Stimulated activated CD8-positive, alpha-beta memory T cell treated with anti-CD3 and anti-CD28 coated beads, Interleukin-12 subunit alpha, Interleukin-12 subunit beta, amount 100 ng/mL, for 24 hours (primary cell): ENCODE results near the gene DOP1A.
A peak's percentile ranks its signal among the peaks of the same experiment; 100 is the strongest.

ENCODE experiments used
- DNase-seq: peaks from one replicate; pipeline ENCODE4 v3.0.0-alpha.2; 2020; ENCODE audit errors: extremely low read depth

DOP1A gene, protein sequence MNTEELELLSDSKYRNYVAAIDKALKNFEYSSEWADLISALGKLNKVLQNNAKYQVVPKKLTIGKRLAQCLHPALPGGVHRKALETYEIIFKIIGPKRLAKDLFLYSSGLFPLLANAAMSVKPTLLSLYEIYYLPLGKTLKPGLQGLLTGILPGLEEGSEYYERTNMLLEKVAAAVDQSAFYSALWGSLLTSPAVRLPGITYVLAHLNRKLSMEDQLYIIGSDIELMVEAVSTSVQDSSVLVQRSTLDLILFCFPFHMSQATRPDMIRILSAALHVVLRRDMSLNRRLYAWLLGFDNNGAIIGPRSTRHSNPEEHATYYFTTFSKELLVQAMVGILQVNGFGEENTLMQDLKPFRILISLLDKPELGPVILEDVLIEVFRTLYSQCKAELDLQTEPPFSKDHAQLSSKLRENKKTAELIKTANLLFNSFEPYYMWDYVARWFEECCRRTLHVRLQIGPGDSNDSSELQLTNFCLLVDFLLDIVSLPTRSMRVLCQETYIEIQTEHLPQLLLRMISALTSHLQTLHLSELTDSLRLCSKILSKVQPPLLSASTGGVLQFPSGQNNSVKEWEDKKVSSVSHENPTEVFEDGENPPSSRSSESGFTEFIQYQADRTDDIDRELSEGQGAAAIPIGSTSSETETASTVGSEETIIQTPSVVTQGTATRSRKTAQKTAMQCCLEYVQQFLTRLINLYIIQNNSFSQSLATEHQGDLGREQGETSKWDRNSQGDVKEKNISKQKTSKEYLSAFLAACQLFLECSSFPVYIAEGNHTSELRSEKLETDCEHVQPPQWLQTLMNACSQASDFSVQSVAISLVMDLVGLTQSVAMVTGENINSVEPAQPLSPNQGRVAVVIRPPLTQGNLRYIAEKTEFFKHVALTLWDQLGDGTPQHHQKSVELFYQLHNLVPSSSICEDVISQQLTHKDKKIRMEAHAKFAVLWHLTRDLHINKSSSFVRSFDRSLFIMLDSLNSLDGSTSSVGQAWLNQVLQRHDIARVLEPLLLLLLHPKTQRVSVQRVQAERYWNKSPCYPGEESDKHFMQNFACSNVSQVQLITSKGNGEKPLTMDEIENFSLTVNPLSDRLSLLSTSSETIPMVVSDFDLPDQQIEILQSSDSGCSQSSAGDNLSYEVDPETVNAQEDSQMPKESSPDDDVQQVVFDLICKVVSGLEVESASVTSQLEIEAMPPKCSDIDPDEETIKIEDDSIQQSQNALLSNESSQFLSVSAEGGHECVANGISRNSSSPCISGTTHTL (N-terminal part only)

DNA sequence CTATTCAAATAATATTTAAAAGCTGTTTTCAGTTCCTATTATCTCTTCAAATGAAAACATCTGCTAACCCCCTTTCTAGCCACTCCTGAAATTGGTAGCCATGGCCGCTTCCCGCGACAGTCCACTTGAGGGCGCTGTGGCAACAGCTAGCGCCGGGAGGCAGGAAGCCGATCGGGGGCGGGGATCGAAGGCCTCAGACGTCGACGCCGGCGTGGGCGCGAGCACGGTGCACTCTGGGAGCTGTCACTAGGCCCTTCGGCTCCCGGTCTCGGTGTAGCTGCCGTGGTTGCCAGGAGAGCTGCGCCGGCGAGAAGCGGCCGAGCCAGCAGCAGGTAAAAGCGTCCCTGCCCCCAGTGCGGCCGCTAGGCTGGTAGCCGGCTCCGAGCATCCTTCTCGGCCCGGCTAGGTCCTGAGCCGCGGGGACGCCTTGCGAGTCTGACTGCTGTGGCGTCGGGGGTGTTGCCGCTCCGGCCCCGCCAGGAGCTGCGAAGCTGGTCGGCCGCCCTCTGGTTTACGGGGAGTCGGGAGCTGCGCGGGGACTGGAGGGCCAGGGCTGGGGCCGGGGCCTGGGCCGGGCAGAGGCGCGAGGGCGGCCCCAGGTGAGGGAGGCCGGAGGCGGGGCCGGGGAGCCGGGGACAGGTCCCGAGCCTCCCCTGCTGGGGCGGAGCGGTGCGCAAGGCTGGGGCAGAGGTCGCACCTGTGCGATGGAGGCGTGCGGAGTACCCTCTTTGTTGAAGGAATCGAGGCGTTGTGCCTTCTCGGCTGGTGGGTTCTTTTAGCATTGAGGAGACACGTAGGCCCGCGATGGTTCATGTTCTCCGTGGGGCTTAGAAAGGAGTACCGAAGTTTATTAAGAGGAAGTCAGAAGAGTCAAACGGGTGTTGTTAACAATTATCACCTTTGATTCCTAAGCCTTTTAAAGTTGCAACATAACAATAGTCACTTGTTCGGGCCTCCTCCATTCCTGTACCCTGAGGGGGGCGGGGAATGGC is at the start of gene DOP1A:
Gene DOP1A (plus strand): TSS at position 224 of the 992 bp plus-strand sequence. CDS start 29,307 bp downstream, outside the sequence.
- DNase-seq: peak; percentile 94

- no peak for DNase-seq
These were observed 47.7 kb upstream of the DOP1A start for GRCh38 chr6:83019741-83020140.

- DNase-seq: no peak
These were observed 35.8 kb upstream of the DOP1A start for GRCh38 chr6:83031689-83032088.

- no peak for DNase-seq
These were observed 29.2 kb upstream of the DOP1A start for GRCh38 chr6:83038246-83038645.

DNA sequence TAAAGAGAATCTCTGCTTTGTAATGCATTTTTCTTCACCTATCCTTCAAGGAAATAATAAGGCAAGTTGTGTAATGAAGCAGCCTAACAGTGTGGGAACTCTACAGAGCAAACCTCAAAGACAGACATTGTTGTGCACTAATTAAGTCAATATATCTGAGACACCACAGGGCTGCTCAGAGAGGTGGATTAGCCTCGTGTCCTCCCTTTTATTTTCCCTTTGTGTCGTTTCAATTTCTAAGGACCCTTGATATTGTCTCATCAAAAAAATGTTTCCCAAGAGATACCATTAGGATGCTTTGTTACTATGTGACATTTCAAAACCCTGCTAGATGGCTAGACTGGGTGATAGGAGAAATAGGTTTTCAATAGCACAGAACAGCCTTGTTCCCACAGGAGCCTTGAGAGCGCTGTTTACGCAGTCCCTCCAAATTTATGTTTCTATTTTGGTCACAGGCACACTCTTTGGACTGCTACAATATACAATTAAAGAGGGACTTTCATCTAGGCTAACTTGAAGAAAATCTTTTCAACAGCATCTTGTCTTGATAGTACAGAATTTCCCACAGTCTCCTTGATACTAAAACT is 24.9 kb upstream of the DOP1A start:
- no peak for DNase-seq

GRCh38 chr6:83044091-83044768 is 23.2 kb upstream of the DOP1A start:
- DNase-seq: no peak

DNA sequence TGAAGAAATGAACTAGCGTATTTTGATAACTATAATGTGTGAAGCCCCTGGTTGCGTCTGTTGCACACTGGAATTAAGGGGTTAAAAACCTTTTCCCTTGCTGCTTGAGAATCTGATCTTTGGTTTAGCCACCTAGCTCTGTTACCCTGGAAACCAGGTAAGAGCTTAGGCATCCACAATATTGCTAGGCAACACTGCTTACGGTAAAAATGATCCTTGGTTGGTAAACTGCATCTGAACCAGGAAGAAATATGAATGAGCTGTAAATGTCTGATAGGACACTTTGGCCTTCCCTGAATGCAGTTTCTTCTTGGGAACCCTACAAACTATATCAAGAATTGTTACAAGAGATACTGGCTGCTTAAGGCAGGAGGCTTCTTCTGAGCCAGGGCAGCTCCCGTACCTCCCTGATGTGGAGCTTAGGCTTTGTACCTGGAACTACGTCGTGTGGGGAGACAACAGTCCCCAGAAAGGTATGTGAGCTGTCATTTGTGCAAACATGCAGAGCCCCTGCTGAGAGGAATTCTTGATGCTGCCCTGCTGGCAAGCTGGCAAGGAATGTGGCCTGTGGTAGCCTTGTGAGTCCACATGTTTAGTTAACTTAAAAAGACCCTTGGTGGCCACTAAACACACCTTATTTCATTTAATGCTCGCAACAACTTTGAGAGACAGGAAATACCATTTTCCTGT is 20.3 kb upstream of the DOP1A start:
- DNase-seq: no peak

GRCh38 chr6:83051377-83052172 is 15.9 kb upstream of the DOP1A start:
- DNase-seq: no peak

GRCh38 chr6:83053678-83054077 is 13.8 kb upstream of the DOP1A start:
- no peak for DNase-seq

- DNase-seq: no peak
These were observed 12.0 kb upstream of the DOP1A start for GRCh38 chr6:83055366-83055964.

- no peak for DNase-seq
These were observed 9.7 kb upstream of the DOP1A start for GRCh38 chr6:83057705-83058321.

DNA sequence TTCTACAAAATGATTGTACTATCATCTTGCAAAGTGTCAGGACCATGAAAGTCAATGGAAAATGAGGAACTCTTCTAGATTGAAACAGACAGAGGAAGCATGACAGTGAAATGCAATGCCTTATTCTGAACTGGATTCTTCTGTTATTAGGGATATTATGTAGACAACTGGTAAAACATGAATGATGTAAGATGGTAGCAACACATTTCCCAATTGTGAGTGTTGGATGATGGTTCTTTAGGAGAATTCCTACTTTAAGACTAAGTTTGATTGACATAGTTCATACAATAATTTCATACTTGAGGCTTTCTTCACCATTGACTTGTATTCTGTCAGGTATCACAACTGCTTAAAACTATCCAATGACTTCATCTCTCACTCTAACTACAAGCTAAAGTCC is 6.3 kb upstream of the DOP1A start:
- no peak for DNase-seq

- DNase-seq: no peak
These were observed 5.2 kb upstream of the DOP1A start for GRCh38 chr6:83062225-83062624.

DNA sequence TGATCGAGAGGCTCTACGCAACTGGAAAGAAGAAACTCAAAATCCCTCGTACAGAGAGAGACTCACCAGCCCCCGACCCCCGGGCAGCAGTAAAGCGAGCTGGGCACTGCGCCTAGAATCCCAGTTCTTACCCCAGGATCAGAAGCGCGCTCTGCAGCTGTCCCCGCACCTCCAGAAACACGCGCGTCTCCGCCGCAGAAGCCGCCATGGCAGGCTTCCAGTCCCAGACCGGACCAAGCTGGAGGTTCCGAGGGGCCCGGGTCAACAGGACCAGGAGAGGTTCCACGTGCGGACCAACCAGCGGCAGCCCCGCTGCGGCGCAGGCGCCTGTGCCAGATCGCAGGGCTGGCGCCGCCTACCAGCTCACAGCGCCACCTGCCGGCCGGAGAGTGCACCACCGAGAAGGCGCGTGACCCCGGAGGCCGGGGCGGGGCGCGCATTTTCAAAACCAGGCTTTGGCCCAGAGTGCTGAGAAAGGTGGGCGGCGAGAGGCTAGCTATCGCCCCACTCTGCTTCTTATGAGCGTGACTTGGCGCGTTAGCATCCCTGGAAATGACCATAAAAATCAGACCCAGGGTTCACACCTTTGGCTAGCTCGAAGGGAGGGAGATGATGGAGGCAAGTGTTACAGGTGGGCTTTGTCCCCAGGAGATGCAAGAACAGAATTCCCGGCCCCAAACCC is 1.8 kb upstream of the DOP1A start, which contains the start of gene UBE3D:
Gene UBE3D (minus strand): TSS at position 331 of the 682 bp plus-strand sequence. CDS start 123 bp downstream, at position 208.
- peak; percentile 76 for DNase-seq

- no peak for DNase-seq
These were observed 1.1 kb downstream of the DOP1A start for GRCh38 chr6:83068616-83069015.

- no peak for DNase-seq
These were observed 2.2 kb downstream of the DOP1A start for GRCh38 chr6:83069633-83070032.

- DNase-seq: no peak
These were observed 3.6 kb downstream of the DOP1A start for GRCh38 chr6:83071023-83071422.
